ENCODE results near the gene PRND. TPM values are rescaled to one million over a fixed set of nuclear protein-coding genes. Genes with fewer than 3 reads are reported as not detected.
"Not testable (repeated sequence)": the region's sequence is repeated elsewhere in the genome, so short reads cannot be mapped to it uniquely, and the experiment has no call there.

The PRND gene
- total RNA-seq, 1 donor from 2014 or later = not detected

GRCh38 chr20:4697831-4698221 lies 23.9 kb upstream of the PRND start:
- H3K9me3 Mint-ChIP-seq = no peaks in the 10 kb centered on the region
- H3K27me3 Mint-ChIP-seq (ENCODE audit: low read depth) = no peaks in the 10 kb centered on the region
- peaks cover 6% of the 10 kb centered on the region for H3K36me3 Mint-ChIP-seq (ENCODE audit: low read depth)
- no peak overlapping the region for H3K4me3 Mint-ChIP-seq
- no peak for DNase-seq (ENCODE audit: low read depth, low spot score)
- no peak for TF ChIP-seq CTCF (conservative IDR thresholded peaks at IDR 0.05)
- no peak overlapping the region for H3K27ac Mint-ChIP-seq (ENCODE audit: unreplicated experiment)
- H3K4me1 Mint-ChIP-seq = peaks cover 14% of the 10 kb centered on the region

DNA sequence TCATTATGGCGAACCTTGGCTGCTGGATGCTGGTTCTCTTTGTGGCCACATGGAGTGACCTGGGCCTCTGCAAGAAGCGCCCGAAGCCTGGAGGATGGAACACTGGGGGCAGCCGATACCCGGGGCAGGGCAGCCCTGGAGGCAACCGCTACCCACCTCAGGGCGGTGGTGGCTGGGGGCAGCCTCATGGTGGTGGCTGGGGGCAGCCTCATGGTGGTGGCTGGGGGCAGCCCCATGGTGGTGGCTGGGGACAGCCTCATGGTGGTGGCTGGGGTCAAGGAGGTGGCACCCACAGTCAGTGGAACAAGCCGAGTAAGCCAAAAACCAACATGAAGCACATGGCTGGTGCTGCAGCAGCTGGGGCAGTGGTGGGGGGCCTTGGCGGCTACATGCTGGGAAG lies 22.5 kb upstream of the PRND start:
- H3K27me3 Mint-ChIP-seq (ENCODE audit: low read depth) = no peaks in the 10 kb centered on the region
- TF ChIP-seq CTCF (conservative IDR thresholded peaks at IDR 0.05) = no peak
- no peak overlapping the region for H3K27ac Mint-ChIP-seq (ENCODE audit: unreplicated experiment)
- no peaks in the 10 kb centered on the region for H3K9me3 Mint-ChIP-seq
- H3K4me1 Mint-ChIP-seq = peaks cover 15% of the 10 kb centered on the region
- no peak for DNase-seq (ENCODE audit: low read depth, low spot score)
- H3K4me3 Mint-ChIP-seq = no peak overlapping the region
- peaks cover 6% of the 10 kb centered on the region for H3K36me3 Mint-ChIP-seq (ENCODE audit: low read depth)

- no peak overlapping the region for H3K4me3 Mint-ChIP-seq
- peaks cover 6% of the 10 kb centered on the region for H3K36me3 Mint-ChIP-seq (ENCODE audit: low read depth)
- H3K9me3 Mint-ChIP-seq = no peaks in the 10 kb centered on the region
- peaks cover 21% of the 10 kb centered on the region for H3K4me1 Mint-ChIP-seq
- H3K27ac Mint-ChIP-seq (ENCODE audit: unreplicated experiment) = no peak overlapping the region
- no peak for TF ChIP-seq CTCF (conservative IDR thresholded peaks at IDR 0.05)
- peaks cover 4% of the 10 kb centered on the region for H3K27me3 Mint-ChIP-seq (ENCODE audit: low read depth)
- no peak for DNase-seq (ENCODE audit: low read depth, low spot score)
Measured at GRCh38 chr20:4699957-4700356, 21.8 kb upstream of the PRND start.

- Mint-ChIP-seq H3K4me3 (no peak overlapping the region), H3K9me3 (no peaks in the 10 kb centered on the region), H3K36me3 (ENCODE audit: low read depth) (peaks cover 3% of the 10 kb centered on the region), H3K27ac (ENCODE audit: unreplicated experiment) (no peak overlapping the region), H3K27me3 (ENCODE audit: low read depth) (peaks cover 4% of the 10 kb centered on the region), H3K4me1 (peaks cover 10% of the 10 kb centered on the region)
- TF ChIP-seq CTCF (conservative IDR thresholded peaks at IDR 0.05) = no peak
- DNase-seq (ENCODE audit: low read depth, low spot score) = no peak
Measured at GRCh38 chr20:4702562-4703280, 19.0 kb upstream of the PRND start.

GRCh38 chr20:4703281-4703676 lies 18.4 kb upstream of the PRND start:
- TF ChIP-seq CTCF (conservative IDR thresholded peaks at IDR 0.05) = no peak
- Mint-ChIP-seq H3K36me3 (ENCODE audit: low read depth) (peaks cover 3% of the 10 kb centered on the region), H3K4me3 (no peak overlapping the region), H3K27me3 (ENCODE audit: low read depth) (peaks cover 4% of the 10 kb centered on the region), H3K9me3 (no peaks in the 10 kb centered on the region), H3K4me1 (peaks cover 8% of the 10 kb centered on the region), H3K27ac (ENCODE audit: unreplicated experiment) (no peak overlapping the region)
- DNase-seq (ENCODE audit: low read depth, low spot score) = no peak

GRCh38 chr20:4706941-4707340 lies 14.8 kb upstream of the PRND start:
- not testable (repeated sequence) for H3K4me3 Mint-ChIP-seq; H3K27ac Mint-ChIP-seq (ENCODE audit: unreplicated experiment); H3K9me3 Mint-ChIP-seq; H3K36me3 Mint-ChIP-seq (ENCODE audit: low read depth); H3K4me1 Mint-ChIP-seq; DNase-seq (ENCODE audit: low read depth, low spot score); H3K27me3 Mint-ChIP-seq (ENCODE audit: low read depth)

Data from neural crest cell (in vitro differentiated cells).